ENCODE measurements around the gene DDO. TPM values are rescaled to one million over a fixed set of nuclear protein-coding genes. Genes with fewer than 3 reads are reported as not detected.

DDO gene
- total and polyA plus RNA-seq, 2 of the 8 experiments (the other 6 are each of a cell fraction or from before 2014, with no cell fraction given) = not detected

GRCh38 chr6:110439356-110439755, 24.0 kb upstream of the DDO start (continued):
- TF ChIP-seq FOSL1 (IDR thresholded peaks at IDR 0.05; ENCODE audit: insufficient read depth, low read depth, low read length) (no peak), CHD2 (IDR thresholded peaks at IDR 0.05; ENCODE audit: low read length) (no peak)
